Activated CD8-positive, alpha-beta memory T cell treated with anti-CD3 and anti-CD28 coated beads for 36 hours (primary cell): ENCODE measurements around the gene P3H2. TPM values are rescaled to one million over a fixed set of nuclear protein-coding genes. Genes with fewer than 3 reads are reported as not detected.
"Not testable (repeated sequence)": the region's sequence is repeated elsewhere in the genome, so short reads cannot be mapped to it uniquely, and the experiment has no call there.

ENCODE experiments used
- CTCF ChIA-PET: fragments of 350-600 bp; sonication (Branson Sonifier 250); formaldehyde crosslinking; loops from one replicate; lab custom pipeline; 2021; ENCODE audit warnings: antibody characterized with exemption; lab: Charles Lee
- POLR2A ChIA-PET: fragments of 350-600 bp; sonication (Branson Sonifier 250); formaldehyde crosslinking; loops from one replicate; lab custom pipeline; 2021; ENCODE audit warnings: antibody characterized with exemption; lab: Charles Lee
- total RNA-seq, 2 experiments: library from RNA; stranded (reverse); gene quantifications; one replicate each; pipeline ENCODE4 v1.2.3, GENCODE V29; 2021

P3H2 gene
- not detected for total RNA-seq

- ChIA-PET POLR2A (no interaction called here), CTCF (no interaction called here)
These were observed at the start of gene P3H2 for GRCh38 chr3:190120269-190121060. TSS of gene P3H2 (minus strand) at chr3:190120897. CDS start at chr3:190120731, 166 bp downstream.

- CTCF ChIA-PET, result no interaction called here
- POLR2A ChIA-PET, result no interaction called here
These were observed 49.2 kb upstream of the P3H2 start for GRCh38 chr3:190169877-190170276.

- POLR2A ChIA-PET, result no interaction called here
- CTCF ChIA-PET, result no interaction called here
These were observed 48.5 kb upstream of the P3H2 start for GRCh38 chr3:190169243-190169642.

- ChIA-PET POLR2A (no interaction called here), CTCF (no interaction called here)
These were observed 47.4 kb upstream of the P3H2 start for GRCh38 chr3:190167936-190168680.

GRCh38 chr3:190166948-190167347 lies 46.3 kb upstream of the P3H2 start:
- ChIA-PET CTCF (no interaction called here), POLR2A (no interaction called here)

GRCh38 chr3:190165253-190165652 lies 44.6 kb upstream of the P3H2 start:
- ChIA-PET CTCF (no interaction called here), POLR2A (no interaction called here)

- CTCF ChIA-PET, POLR2A ChIA-PET: not testable (repeated sequence)
These were observed 41.3 kb upstream of the P3H2 start for GRCh38 chr3:190162013-190162412.

- ChIA-PET POLR2A (no interaction called here), CTCF (no interaction called here)
These were observed 39.3 kb upstream of the P3H2 start for GRCh38 chr3:190159902-190160435.

- ChIA-PET POLR2A (no interaction called here), CTCF (no interaction called here)
These were observed 37.6 kb upstream of the P3H2 start for GRCh38 chr3:190158261-190158660.

GRCh38 chr3:190155752-190156151 lies 35.1 kb upstream of the P3H2 start:
- ChIA-PET CTCF (interaction anchor here (0.7 kb wide), 1 partner anchor 57 kb away, joined by 3 read pairs; no protein-coding TSS in a partner anchor), POLR2A (no interaction called here)

- ChIA-PET CTCF (no interaction called here), POLR2A (no interaction called here)
These were observed 30.0 kb upstream of the P3H2 start for GRCh38 chr3:190150681-190151080.

GRCh38 chr3:190149830-190150619 lies 29.3 kb upstream of the P3H2 start:
- CTCF ChIA-PET, POLR2A ChIA-PET: not testable (repeated sequence)

- POLR2A ChIA-PET, CTCF ChIA-PET: not testable (repeated sequence)
These were observed 24.1 kb upstream of the P3H2 start for GRCh38 chr3:190144793-190145192.

GRCh38 chr3:190142041-190142440 lies 21.3 kb upstream of the P3H2 start:
- CTCF ChIA-PET, result no interaction called here
- POLR2A ChIA-PET, result no interaction called here

GRCh38 chr3:190139365-190139764 lies 18.7 kb upstream of the P3H2 start:
- ChIA-PET POLR2A (no interaction called here), CTCF (no interaction called here)

- ChIA-PET POLR2A (no interaction called here), CTCF (no interaction called here)
These were observed 11.7 kb upstream of the P3H2 start for GRCh38 chr3:190132371-190132770.

GRCh38 chr3:190131329-190131728 lies 10.6 kb upstream of the P3H2 start:
- CTCF ChIA-PET, result no interaction called here
- POLR2A ChIA-PET, result no interaction called here

- CTCF ChIA-PET, result no interaction called here
- POLR2A ChIA-PET, result no interaction called here
These were observed 10.0 kb upstream of the P3H2 start for GRCh38 chr3:190130696-190131095.

GRCh38 chr3:190130037-190130436 lies 9.3 kb upstream of the P3H2 start:
- CTCF ChIA-PET, result interaction anchor here (0.7 kb wide), 1 partner anchor 1662 kb away, joined by 4 read pairs; no protein-coding TSS in a partner anchor
- POLR2A ChIA-PET, result no interaction called here

GRCh38 chr3:190127797-190128196 lies 7.1 kb upstream of the P3H2 start:
- ChIA-PET CTCF (no interaction called here), POLR2A (no interaction called here)
